Stimulated activated CD8-positive, alpha-beta memory T cell treated with anti-CD3 and anti-CD28 coated beads, Interleukin-15, amount 100 ng/mL, for 24 hours (primary cell): ENCODE measurements around the gene AP1S1.
A peak's percentile ranks its signal among the peaks of the same experiment; 100 is the strongest.
"Not testable (repeated sequence)": the region's sequence is repeated elsewhere in the genome, so short reads cannot be mapped to it uniquely, and the experiment has no call there.

ENCODE experiments used
- DNase-seq: peaks from one replicate; pipeline ENCODE4 v3.0.0-alpha.2; 2020; ENCODE audit warnings: low read depth

Gene AP1S1

GRCh38 chr7:101153969-101154692 lies at the start of gene AP1S1:
TSS of gene AP1S1 (plus strand) at chr7:101154476. CDS start at chr7:101154515, 39 bp downstream.
- peak; percentile 81 for DNase-seq

- no peak for DNase-seq
Observed at GRCh38 chr7:101104799-101105198, 49.5 kb upstream of the AP1S1 start.

GRCh38 chr7:101105248-101105647 lies 49.0 kb upstream of the AP1S1 start:
- DNase-seq: not testable (repeated sequence)

- DNase-seq: no peak
Observed at GRCh38 chr7:101106386-101106785, 47.9 kb upstream of the AP1S1 start.

- DNase-seq: no peak
Observed at GRCh38 chr7:101108330-101108857, 45.9 kb upstream of the AP1S1 start.

- no peak for DNase-seq
Observed at GRCh38 chr7:101108961-101109360, 45.3 kb upstream of the AP1S1 start.

GRCh38 chr7:101109368-101109767 lies 44.9 kb upstream of the AP1S1 start:
- DNase-seq: no peak

GRCh38 chr7:101111261-101111660 lies 43.0 kb upstream of the AP1S1 start:
- DNase-seq: no peak

- no peak for DNase-seq
Observed at GRCh38 chr7:101112233-101112632, 42.0 kb upstream of the AP1S1 start.

GRCh38 chr7:101113140-101113539 lies 41.1 kb upstream of the AP1S1 start:
- DNase-seq: not testable (repeated sequence)

- DNase-seq: no peak
Observed at GRCh38 chr7:101113836-101114235, 40.4 kb upstream of the AP1S1 start.

GRCh38 chr7:101114492-101114891 lies 39.8 kb upstream of the AP1S1 start:
- no peak for DNase-seq

- no peak for DNase-seq
Observed at GRCh38 chr7:101115215-101115614, 39.1 kb upstream of the AP1S1 start.

- no peak for DNase-seq
Observed at GRCh38 chr7:101116898-101117297, 37.4 kb upstream of the AP1S1 start.

GRCh38 chr7:101118856-101119255 lies 35.4 kb upstream of the AP1S1 start:
- DNase-seq: no peak

- DNase-seq: no peak
Observed at GRCh38 chr7:101119876-101120275, 34.4 kb upstream of the AP1S1 start.

GRCh38 chr7:101120315-101120714 lies 34.0 kb upstream of the AP1S1 start:
- DNase-seq: no peak

- not testable (repeated sequence) for DNase-seq
Observed at GRCh38 chr7:101121631-101121990, 32.7 kb upstream of the AP1S1 start.

GRCh38 chr7:101121991-101122932 lies 32.0 kb upstream of the AP1S1 start:
- DNase-seq: no peak

GRCh38 chr7:101122933-101123702 lies 31.2 kb upstream of the AP1S1 start:
- DNase-seq: no peak

GRCh38 chr7:101123703-101124068 lies 30.6 kb upstream of the AP1S1 start:
- DNase-seq: no peak

GRCh38 chr7:101124376-101125056 lies 29.8 kb upstream of the AP1S1 start:
- no peak for DNase-seq
